ENCODE data around the gene C2orf68.

The C2orf68 gene

DNA sequence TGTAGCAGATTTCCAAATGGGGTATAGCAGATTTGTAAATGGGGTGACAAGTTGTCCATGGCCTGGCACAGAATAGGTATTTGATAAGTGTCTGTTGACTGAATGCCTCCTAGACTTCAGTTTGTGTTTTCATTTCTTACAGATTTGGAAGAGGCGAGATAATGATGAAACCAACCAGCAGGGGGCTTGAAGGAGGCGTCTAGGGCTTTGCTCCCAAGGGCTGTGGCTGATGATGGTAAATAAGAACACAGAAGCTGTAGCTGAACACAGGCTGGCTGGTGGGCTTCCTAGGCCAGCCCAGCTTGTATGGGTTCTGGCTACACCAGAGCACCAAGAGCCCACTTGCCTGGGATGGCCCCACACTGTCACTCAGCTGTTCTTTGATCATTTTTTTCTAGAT lies 36.8 kb upstream of the C2orf68 start:
- TF ChIP-seq, protein P1, sequence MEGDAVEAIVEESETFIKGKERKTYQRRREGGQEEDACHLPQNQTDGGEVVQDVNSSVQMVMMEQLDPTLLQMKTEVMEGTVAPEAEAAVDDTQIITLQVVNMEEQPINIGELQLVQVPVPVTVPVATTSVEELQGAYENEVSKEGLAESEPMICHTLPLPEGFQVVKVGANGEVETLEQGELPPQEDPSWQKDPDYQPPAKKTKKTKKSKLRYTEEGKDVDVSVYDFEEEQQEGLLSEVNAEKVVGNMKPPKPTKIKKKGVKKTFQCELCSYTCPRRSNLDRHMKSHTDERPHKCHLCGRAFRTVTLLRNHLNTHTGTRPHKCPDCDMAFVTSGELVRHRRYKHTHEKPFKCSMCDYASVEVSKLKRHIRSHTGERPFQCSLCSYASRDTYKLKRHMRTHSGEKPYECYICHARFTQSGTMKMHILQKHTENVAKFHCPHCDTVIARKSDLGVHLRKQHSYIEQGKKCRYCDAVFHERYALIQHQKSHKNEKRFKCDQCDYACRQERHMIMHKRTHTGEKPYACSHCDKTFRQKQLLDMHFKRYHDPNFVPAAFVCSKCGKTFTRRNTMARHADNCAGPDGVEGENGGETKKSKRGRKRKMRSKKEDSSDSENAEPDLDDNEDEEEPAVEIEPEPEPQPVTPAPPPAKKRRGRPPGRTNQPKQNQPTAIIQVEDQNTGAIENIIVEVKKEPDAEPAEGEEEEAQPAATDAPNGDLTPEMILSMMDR (IDR thresholded peaks at IDR 0.05; ENCODE audit: control insufficient read depth, extremely low read depth, insufficient read depth): peak; percentile 26
- DNase-seq (ENCODE audit: low read depth): no peak

DNA sequence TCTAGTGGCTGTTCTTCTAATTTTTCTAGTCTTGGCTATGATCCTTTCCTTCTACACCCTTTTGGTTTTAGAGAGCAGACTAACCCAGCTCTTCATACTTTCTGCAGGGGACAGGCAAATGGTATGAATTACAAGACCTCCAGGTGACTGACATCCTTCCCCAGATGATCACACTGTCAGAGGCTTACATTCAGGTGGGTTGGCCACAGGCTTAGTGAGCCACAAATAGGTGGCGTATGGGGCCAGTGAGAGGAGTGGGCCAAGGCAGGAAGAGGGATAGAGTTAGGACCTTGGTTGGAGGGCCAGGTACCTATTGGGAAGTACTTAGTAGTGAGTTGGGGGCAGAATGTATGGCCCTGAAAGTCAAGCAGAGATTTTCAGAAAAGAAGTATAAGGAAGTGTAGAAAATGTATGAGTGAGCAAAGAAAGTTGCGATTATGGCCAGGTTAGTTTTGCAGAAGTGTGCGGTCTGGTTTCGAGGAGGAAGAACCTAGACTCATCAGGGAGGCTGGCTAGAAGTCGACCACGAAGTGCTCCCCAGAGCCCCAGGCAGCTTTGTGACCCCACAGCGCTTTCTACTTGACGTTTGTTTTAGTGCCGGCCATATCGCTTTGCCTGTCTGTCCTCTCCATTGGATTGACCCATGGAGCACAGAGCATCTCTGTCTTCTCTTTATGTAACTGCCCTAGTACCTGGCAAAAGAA lies 36.1 kb upstream of the C2orf68 start:
- DNase-seq (ENCODE audit: low read depth): no peak
- no peak overlapping the region for H3K4me3 ChIP-seq (ENCODE audit: low read depth, low read length)
- TF ChIP-seq, protein P1 (IDR thresholded peaks at IDR 0.05; ENCODE audit: control insufficient read depth, extremely low read depth, insufficient read depth): no peak

More for the DNA sequence above, 36.8 kb upstream of the C2orf68 start:
- H3K4me3 ChIP-seq (ENCODE audit: low read depth, low read length): no peak overlapping the region

DNA sequence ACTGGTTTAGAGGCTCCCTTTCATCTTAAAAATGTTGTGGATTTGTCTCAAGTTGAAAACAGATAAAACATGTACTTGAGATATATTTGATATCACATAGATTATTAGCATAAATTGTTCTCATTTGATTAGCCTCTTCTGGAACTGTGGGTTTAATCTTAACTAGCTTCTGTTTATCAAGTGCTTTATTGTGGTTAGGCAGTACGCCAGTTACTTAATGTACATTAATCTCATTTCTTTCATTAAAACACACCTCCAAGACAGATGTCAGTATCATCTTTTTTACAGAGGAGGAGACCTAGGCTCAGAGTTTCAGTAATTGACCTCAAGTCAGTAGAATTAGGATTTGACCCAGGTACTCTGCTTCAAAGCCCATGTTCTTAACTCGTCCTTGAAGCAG lies 34.3 kb upstream of the C2orf68 start:
- TF ChIP-seq, protein P1 (IDR thresholded peaks at IDR 0.05; ENCODE audit: control insufficient read depth, extremely low read depth, insufficient read depth): no peak
- H3K4me3 ChIP-seq (ENCODE audit: low read depth, low read length): no peak overlapping the region
- no peak for DNase-seq (ENCODE audit: low read depth)

DNA sequence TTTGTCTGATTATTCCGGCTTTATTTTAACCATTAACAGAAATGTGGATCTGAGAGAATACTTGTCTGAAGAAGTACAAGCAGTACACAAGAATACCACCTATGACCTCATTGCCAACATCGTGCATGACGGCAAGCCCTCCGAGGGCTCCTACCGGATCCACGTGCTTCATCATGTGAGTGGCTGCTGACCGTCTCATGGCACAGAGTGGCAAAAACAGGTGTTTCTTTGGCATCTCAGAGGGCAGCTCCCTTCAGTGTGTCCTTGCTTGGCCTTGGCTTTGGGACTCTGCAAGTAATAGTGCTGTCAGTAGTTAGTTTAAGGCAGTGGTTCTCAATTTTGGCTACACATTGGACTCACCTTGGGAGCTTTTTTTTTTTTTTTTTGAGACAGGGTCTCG lies 33.0 kb upstream of the C2orf68 start:
- TF ChIP-seq, protein P1 (IDR thresholded peaks at IDR 0.05; ENCODE audit: control insufficient read depth, extremely low read depth, insufficient read depth): no peak
- no peak for DNase-seq (ENCODE audit: low read depth)
- no peak overlapping the region for H3K4me3 ChIP-seq (ENCODE audit: low read depth, low read length)

DNA sequence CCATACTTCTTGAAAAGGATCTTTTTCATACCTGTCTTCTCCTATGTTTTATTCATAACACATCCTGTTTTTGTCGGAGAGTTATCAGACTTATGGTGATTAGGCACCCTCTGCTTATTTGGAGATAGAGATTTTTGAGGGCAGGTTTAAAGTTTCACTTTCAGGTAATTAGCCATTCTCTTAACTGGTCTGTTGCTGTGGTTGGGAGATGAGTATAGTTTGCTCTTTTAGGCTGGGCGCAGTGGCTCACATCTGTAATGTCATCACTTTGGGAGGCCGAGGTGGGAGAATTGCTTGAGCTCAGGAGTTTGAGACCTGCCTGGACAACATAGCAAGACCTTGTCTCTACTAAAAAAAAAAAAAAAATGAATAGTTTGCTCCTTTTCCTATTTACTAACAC lies 30.9 kb upstream of the C2orf68 start:
- no peak for DNase-seq (ENCODE audit: low read depth)
- TF ChIP-seq, protein P1 (IDR thresholded peaks at IDR 0.05; ENCODE audit: control insufficient read depth, extremely low read depth, insufficient read depth): no peak
- no peak overlapping the region for H3K4me3 ChIP-seq (ENCODE audit: low read depth, low read length)

DNA sequence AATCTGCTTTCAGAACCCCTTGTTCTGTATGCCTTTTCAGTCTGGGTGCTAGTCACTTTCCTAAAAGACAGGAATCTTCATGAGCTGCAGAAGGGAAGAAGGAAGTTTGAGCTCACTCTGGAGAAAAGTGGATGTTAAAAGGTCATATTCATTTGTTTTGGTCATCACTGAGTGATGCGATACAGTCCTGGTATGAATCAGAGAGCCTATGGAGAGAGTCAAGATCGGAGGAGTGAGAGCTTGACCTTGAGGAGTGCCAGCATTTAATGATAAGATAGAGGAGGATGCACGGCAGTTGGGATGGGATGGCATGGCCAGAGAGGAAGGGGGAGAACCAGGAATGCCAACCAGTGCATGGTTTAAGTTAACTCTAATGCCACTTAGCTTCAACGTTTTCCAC lies 23.8 kb upstream of the C2orf68 start:
- no peak for DNase-seq (ENCODE audit: low read depth)
- TF ChIP-seq, protein P1 (IDR thresholded peaks at IDR 0.05; ENCODE audit: control insufficient read depth, extremely low read depth, insufficient read depth): no peak
- H3K4me3 ChIP-seq (ENCODE audit: low read depth, low read length): no peak overlapping the region

DNA sequence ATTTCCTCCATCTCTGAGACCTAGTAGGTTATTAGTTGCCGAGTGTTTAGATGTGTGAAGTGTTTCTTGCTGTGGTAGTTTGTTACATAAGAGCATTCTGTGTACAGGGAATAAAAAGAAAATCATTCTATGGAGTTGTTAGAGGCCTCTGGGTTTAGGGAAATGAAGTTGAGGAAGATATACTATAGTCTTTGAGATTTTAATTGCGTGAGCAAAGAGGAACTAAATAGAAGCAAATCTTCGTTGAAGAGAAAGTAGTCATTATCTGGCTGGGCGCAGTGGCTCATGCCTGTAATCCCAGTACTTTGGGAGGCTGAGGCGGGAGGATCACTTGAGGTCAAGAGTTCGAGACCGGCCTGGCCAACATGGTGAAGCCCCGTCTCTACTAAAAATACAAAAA lies 23.1 kb upstream of the C2orf68 start:
- H3K4me3 ChIP-seq (ENCODE audit: low read depth, low read length): no peak overlapping the region
- TF ChIP-seq, protein P1 (IDR thresholded peaks at IDR 0.05; ENCODE audit: control insufficient read depth, extremely low read depth, insufficient read depth): no peak
- DNase-seq (ENCODE audit: low read depth): no peak
